Fibroblast of mammary gland (primary cell): ENCODE data around the gene ASIC3.
"Not testable (repeated sequence)": the region's sequence is repeated elsewhere in the genome, so short reads cannot be mapped to it uniquely, and the experiment has no call there.

Experiments
- DNase-seq: peaks from one replicate; pipeline ENCODE4 v3.0.0-alpha.2; 2010; ENCODE audit warnings: low read depth
- H3K4me3 ChIP-seq: 2 replicates; pipeline ENCODE4 v1.5.1; 2011; ENCODE audit warnings: low read depth, mild to moderate bottlenecking, low read length, moderate library complexity; ENCODE audit not compliant: control insufficient read depth
- TF ChIP-seq, protein P1 (sequence below): conservative IDR thresholded peaks from 2 replicates; pipeline ENCODE4 v1.5.1; 2011; ENCODE audit warnings: low read depth, low read length, inconsistent platforms; ENCODE audit not compliant: control insufficient read depth, insufficient read depth

The ASIC3 gene

GRCh38 chr7:151038951-151039849 is 9.1 kb upstream of the ASIC3 start:
- H3K4me3 ChIP-seq: no peak overlapping the region
- TF ChIP-seq, protein P1, sequence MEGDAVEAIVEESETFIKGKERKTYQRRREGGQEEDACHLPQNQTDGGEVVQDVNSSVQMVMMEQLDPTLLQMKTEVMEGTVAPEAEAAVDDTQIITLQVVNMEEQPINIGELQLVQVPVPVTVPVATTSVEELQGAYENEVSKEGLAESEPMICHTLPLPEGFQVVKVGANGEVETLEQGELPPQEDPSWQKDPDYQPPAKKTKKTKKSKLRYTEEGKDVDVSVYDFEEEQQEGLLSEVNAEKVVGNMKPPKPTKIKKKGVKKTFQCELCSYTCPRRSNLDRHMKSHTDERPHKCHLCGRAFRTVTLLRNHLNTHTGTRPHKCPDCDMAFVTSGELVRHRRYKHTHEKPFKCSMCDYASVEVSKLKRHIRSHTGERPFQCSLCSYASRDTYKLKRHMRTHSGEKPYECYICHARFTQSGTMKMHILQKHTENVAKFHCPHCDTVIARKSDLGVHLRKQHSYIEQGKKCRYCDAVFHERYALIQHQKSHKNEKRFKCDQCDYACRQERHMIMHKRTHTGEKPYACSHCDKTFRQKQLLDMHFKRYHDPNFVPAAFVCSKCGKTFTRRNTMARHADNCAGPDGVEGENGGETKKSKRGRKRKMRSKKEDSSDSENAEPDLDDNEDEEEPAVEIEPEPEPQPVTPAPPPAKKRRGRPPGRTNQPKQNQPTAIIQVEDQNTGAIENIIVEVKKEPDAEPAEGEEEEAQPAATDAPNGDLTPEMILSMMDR: no peak
- peak; percentile 96 for DNase-seq

DNA sequence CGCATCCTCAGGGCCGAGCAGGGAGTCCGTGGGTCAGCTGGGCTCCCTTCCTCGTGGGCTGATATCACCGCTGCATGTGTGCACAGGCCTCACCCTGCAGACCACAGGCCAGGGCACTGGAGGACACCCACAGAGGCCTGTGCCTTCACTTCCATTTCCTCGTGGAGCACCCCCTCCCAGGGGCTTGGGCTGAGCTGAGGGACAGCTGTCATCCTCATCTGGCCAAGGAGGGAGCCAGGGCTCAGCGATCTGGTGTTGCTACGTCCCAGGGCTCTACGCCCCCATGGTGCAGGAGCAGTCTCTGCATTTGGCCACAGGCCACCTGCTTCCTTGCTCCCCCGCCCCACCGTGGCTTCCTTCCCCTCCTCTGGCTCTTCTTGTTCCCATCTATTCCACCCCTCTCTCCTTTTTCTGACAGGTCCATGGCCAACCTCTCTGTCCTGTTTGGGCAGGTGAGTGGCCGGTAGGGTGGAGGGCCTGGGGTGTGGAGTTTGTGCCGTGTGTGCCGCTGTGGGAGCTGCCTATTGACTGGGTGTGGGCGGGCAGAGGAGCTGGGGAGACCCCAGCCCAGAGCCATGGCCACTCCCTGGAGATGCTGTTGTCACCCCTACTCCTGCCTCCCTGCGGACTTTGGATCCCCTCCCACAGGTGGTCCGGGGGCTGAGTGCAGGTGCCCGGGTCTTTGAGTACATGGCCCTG is 8.3 kb upstream of the ASIC3 start:
- TF ChIP-seq, protein P1: no peak
- H3K4me3 ChIP-seq: no peak overlapping the region
- no peak for DNase-seq

DNA sequence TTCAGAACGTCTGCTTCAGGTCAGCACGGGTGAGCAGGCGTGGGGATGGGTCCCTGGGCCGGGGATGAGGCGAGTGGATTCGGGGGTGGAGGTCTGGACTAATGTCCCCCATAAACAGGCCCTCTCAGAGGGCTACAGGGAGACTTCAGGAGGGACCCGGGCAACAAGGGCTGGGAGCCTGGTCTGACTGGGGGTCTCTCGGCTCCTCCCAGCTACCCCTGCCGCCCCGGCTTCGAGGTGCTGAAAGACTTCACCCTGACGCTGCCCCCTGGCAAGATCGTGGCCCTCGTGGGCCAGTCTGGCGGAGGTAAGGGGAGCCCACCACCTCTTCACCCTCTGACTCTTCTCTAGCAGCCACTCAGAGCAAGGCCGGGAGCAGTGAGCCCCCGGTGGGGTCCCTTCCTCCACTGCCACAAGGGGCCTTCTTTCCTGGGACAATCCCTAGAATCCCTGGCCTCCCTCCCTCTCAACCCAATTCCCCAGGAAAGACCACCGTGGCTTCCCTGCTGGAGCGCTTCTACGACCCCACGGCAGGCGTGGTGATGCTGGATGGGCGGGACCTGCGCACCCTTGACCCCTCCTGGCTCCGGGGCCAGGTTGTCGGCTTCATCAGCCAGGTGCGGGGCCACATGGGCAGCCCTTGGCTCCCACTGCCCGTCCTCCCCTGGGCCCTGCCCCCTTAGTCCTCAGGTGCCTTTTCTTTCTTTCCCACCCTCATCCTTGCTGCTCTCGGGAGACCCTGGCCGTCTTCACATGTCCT is 7.5 kb upstream of the ASIC3 start:
- TF ChIP-seq, protein P1: no peak
- no peak for DNase-seq
- no peak overlapping the region for H3K4me3 ChIP-seq

DNA sequence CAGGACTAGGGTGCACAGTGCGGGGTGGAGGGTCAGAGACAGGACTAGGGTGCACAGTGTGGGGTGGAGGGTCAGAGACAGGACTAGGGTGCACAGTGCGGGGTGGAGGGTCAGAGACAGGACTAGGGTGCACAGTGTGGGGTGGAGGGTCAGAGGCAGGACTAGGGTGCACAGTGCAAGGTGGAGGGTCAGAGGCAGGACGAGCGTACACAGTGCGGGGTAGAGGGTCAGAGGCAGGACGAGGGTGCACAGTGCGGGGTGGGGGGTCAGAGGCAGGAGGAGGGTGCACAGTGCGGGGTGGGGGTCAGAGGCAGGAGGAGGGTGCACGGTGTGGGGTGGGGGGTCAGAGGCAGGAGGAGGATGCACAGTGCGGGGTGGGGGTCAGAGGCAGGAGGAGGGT is 4.9 kb upstream of the ASIC3 start:
- not testable (repeated sequence) for H3K4me3 ChIP-seq, DNase-seq

DNA sequence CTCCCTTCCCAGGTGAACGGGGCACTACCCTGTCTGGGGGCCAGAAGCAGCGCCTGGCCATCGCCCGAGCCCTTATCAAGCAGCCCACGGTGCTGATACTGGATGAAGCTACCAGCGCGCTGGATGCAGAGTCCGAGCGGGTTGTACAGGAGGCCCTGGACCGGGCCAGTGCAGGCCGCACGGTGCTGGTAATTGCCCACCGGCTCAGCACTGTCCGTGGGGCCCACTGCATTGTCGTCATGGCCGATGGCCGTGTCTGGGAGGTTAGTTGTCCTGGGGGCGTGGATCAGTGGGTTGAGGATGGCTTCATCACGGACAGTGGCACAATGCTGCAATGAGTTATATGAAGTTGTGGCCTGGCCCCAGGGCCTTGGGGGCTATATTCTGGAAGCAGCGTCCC is 4.4 kb upstream of the ASIC3 start:
- no peak overlapping the region for H3K4me3 ChIP-seq
- TF ChIP-seq, protein P1: no peak
- no peak for DNase-seq

- DNase-seq: no peak
- TF ChIP-seq, protein P1: no peak
- no peak overlapping the region for H3K4me3 ChIP-seq
Measured at GRCh38 chr7:151045262-151045661, 3.1 kb upstream of the ASIC3 start.

GRCh38 chr7:151045967-151046366 is 2.4 kb upstream of the ASIC3 start:
- no peak overlapping the region for H3K4me3 ChIP-seq
- DNase-seq: no peak
- TF ChIP-seq, protein P1: no peak
